ENCODE results near the gene LDLRAD4.

DNA sequence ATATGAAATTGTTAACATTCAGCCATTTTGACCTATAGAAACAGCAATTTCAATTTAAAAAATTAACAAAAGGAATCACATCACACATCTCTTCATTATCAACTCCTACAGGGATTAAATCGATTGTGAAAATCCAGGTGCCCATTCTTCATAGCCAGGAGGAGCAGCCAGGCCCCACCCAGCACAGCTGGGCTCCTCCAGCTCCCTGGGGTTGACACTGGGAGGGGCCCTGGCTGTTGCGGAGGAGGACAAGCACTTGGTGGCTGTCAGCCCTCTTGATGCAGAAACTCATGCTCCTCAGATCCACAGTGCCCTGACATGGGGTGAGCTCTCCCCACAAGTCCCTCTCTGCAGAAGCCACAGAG lies 408.0 kb downstream of the LDLRAD4 start:
- no peak for TF ChIP-seq GATA2 (IDR thresholded peaks at IDR 0.05; ENCODE audit: low read depth, low read length)
- TF ChIP-seq GATA3 (IDR thresholded peaks at IDR 0.05; ENCODE audit: low read depth, low read length) = no peak
